H9 (cell line): Measurements from ENCODE around the gene UTP20. TPM values are rescaled to one million over a fixed set of nuclear protein-coding genes. Genes with fewer than 3 reads are reported as not detected.
"Not testable (repeated sequence)": the region's sequence is repeated elsewhere in the genome, so short reads cannot be mapped to it uniquely, and the experiment has no call there.

Experiments
- DNase-seq: peaks from one replicate; pipeline ENCODE4 v3.0.0-alpha.2; 2017
- H2AFZ ChIP-seq: one replicate; pipeline ENCODE4 v1.6.1; 2013; ENCODE audit warnings: mild to moderate bottlenecking, low read length, control low read depth, moderate library complexity
- H2AK5ac ChIP-seq: 2 replicates; pipeline ENCODE4 v1.6.1; 2013; ENCODE audit warnings: low read length, control low read depth, mixed read lengths; ENCODE audit not compliant: insufficient read length
- H2BK120ac ChIP-seq: one replicate; pipeline ENCODE4 v1.6.1; 2013; ENCODE audit warnings: low read depth, mild to moderate bottlenecking, low read length, control low read depth, inconsistent platforms; ENCODE audit not compliant: poor library complexity, severe bottlenecking
- H2BK12ac ChIP-seq: 2 replicates; pipeline ENCODE4 v1.6.1; 2013; ENCODE audit warnings: low read length, control low read depth, mixed read lengths, low read depth; ENCODE audit not compliant: insufficient read length
- H2BK15ac ChIP-seq: 2 replicates; pipeline ENCODE4 v1.6.1; 2013; ENCODE audit warnings: low read depth, low read length, control low read depth
- H2BK20ac ChIP-seq: one replicate; pipeline ENCODE4 v1.6.1; 2013; ENCODE audit warnings: low read depth, mild to moderate bottlenecking, low read length, control low read depth, inconsistent platforms; ENCODE audit not compliant: poor library complexity, severe bottlenecking
- H2BK5ac ChIP-seq: 2 replicates; pipeline ENCODE4 v1.6.1; 2013; ENCODE audit warnings: low read length, control low read depth, mixed read lengths; ENCODE audit not compliant: insufficient read length
- H3K14ac ChIP-seq: 2 replicates; pipeline ENCODE4 v1.6.1; 2013; ENCODE audit warnings: low read length, control low read depth; ENCODE audit not compliant: insufficient read depth
- H3K18ac ChIP-seq: 2 replicates; pipeline ENCODE4 v1.6.1; 2013; ENCODE audit warnings: low read depth, mild to moderate bottlenecking, mixed read lengths, low read length, control low read depth; ENCODE audit not compliant: insufficient read length
- H3K23ac ChIP-seq: 2 replicates; pipeline ENCODE4 v1.6.1; 2013; ENCODE audit warnings: low read length, control low read depth, mixed read lengths, low read depth; ENCODE audit not compliant: insufficient read length
- H3K23me2 ChIP-seq: 2 replicates; pipeline ENCODE4 v1.6.1; 2013; ENCODE audit warnings: low read depth, mild to moderate bottlenecking, mixed read lengths, low read length, control low read depth; ENCODE audit not compliant: insufficient read length, poor library complexity, severe bottlenecking
- H3K27ac ChIP-seq: 2 replicates; pipeline ENCODE4 v1.5.1; 2013; ENCODE audit warnings: low read length, control low read depth, mixed read lengths, low read depth; ENCODE audit not compliant: insufficient read length
- H3K27me3 ChIP-seq: 2 replicates; pipeline ENCODE4 v1.6.1; 2013; ENCODE audit warnings: low read length, control low read depth, inconsistent platforms; ENCODE audit not compliant: insufficient read depth
- H3K4ac ChIP-seq: 2 replicates; pipeline ENCODE4 v1.6.1; 2013; ENCODE audit warnings: low read depth, mild to moderate bottlenecking, control low read depth, inconsistent platforms, low read length, moderate library complexity
- H3K4me1 ChIP-seq: 2 replicates; pipeline ENCODE4 v1.6.1; 2013; ENCODE audit warnings: low read length, control low read depth, inconsistent platforms; ENCODE audit not compliant: insufficient read depth
- H3K4me2 ChIP-seq: 2 replicates; pipeline ENCODE4 v1.6.1; 2013; ENCODE audit warnings: low read length, control low read depth, mixed read lengths; ENCODE audit not compliant: insufficient read length, insufficient read depth
- H3K56ac ChIP-seq: 2 replicates; pipeline ENCODE4 v1.6.1; 2013; ENCODE audit warnings: low read depth, mild to moderate bottlenecking, mixed read lengths, low read length, control low read depth; ENCODE audit not compliant: insufficient read length
- H3K79me1 ChIP-seq: 2 replicates; pipeline ENCODE4 v1.6.1; 2013; ENCODE audit warnings: low read depth, mild to moderate bottlenecking, moderate library complexity, low read length, control low read depth, inconsistent platforms; ENCODE audit not compliant: insufficient read depth, poor library complexity, severe bottlenecking
- H3K79me2 ChIP-seq: 2 replicates; pipeline ENCODE4 v1.6.1; 2013; ENCODE audit warnings: low read length, control low read depth, inconsistent platforms; ENCODE audit not compliant: insufficient read depth
- H3K9ac ChIP-seq: 2 replicates; pipeline ENCODE4 v1.6.1; 2013; ENCODE audit warnings: low read length, control low read depth, mixed read lengths; ENCODE audit not compliant: insufficient read length; ENCODE audit errors: extremely low read depth
- H3K9me3 ChIP-seq: one replicate; pipeline ENCODE4 v1.6.1; 2013; ENCODE audit warnings: low read depth, low read length, inconsistent platforms; ENCODE audit not compliant: control insufficient read depth
- H3T11ph ChIP-seq: one replicate; pipeline ENCODE4 v1.6.1; 2013; ENCODE audit warnings: mild to moderate bottlenecking, low read length, control low read depth, inconsistent platforms
- H4K20me1 ChIP-seq: one replicate; pipeline ENCODE4 v1.6.1; 2013; ENCODE audit not compliant: control insufficient read depth, insufficient read length, insufficient read depth
- H4K5ac ChIP-seq: 2 replicates; pipeline ENCODE4 v1.6.1; 2013; ENCODE audit warnings: low read depth, mild to moderate bottlenecking, mixed read lengths, low read length, control low read depth; ENCODE audit not compliant: insufficient read length
- H4K8ac ChIP-seq: replicated peaks from 2 replicates; pipeline ENCODE4 v1.6.1; 2013; ENCODE audit warnings: low read length, control low read depth, mixed read lengths, low read depth; ENCODE audit not compliant: insufficient read length
- H4K91ac ChIP-seq: 2 replicates; pipeline ENCODE4 v1.6.1; 2013; ENCODE audit warnings: low read depth, mild to moderate bottlenecking, moderate library complexity, mixed read lengths, low read length, control low read depth; ENCODE audit not compliant: insufficient read length
- H3K27ac Mint-ChIP-seq, 3 experiments: 2 replicates in 2 of 3; 3 replicates in 1 of 3; pipeline ENCODE4 v1.8.0; 2020 to 2021; ENCODE audit warnings: mixed read lengths in 3 of 3, mild to moderate bottlenecking in 1 of 3, moderate library complexity in 1 of 3
- H3K27me3 Mint-ChIP-seq: 2 replicates; pipeline ENCODE4 v1.8.0; 2021; ENCODE audit warnings: low read depth, mild to moderate bottlenecking, moderate library complexity, mixed read lengths
- H3K36me3 Mint-ChIP-seq, 3 experiments: 2 replicates in 2 of 3; 3 replicates in 1 of 3; pipeline ENCODE4 v1.8.0; 2020 to 2021; ENCODE audit warnings: low read depth in 3 of 3, mixed read lengths in 3 of 3; ENCODE audit not compliant: insufficient read depth in 1 of 3
- H3K4me1 Mint-ChIP-seq, 2 experiments: 2 replicates each; pipeline ENCODE4 v1.8.0; 2020; ENCODE audit warnings: mixed read lengths in 2 of 2
- H3K4me3 Mint-ChIP-seq, 2 experiments: 2 replicates in 1 of 2; 3 replicates in 1 of 2; pipeline ENCODE4 v1.8.0; 2020 to 2021; ENCODE audit warnings: mild to moderate bottlenecking in 2 of 2, mixed read lengths in 2 of 2, moderate library complexity in 1 of 2
- H3K9me3 Mint-ChIP-seq, 2 experiments: 2 replicates in 1 of 2; 3 replicates in 1 of 2; pipeline ENCODE4 v1.8.0; 2020; ENCODE audit warnings: mild to moderate bottlenecking in 2 of 2, mixed read lengths in 2 of 2, moderate library complexity in 1 of 2
- CTCF ChIP-seq: fragments of 200-600 bp; sonication (generic); conservative IDR thresholded peaks from 3 replicates; pipeline ENCODE4 v1.8.0; 2021; ENCODE audit warnings: antibody characterized with exemption, mild to moderate bottlenecking
- WGBS: extraction: QIAGEN DNeasy Blood & Tissue Kit; methylation state at CpG from one replicate; pipeline ENCODE4 v1.1.7; 2013; ENCODE audit warnings: missing lambda C conversion rate, low lambda C conversion rate, mixed read lengths; ENCODE audit not compliant: insufficient read length; ENCODE audit errors: extremely low coverage; 5-methylcytosine and 5-hydroxymethylcytosine counted together
- total RNA-seq: library from RNA; stranded (reverse); gene quantifications from 2 replicates; pipeline ENCODE4 v1.2.1, GENCODE V29; 2021

Gene UTP20
- total RNA-seq, 1 experiment from 2014 or later: 38.3 TPM

GRCh38 chr12:101407436-101408345 lies 127.8 kb downstream of the UTP20 start, which contains the start of gene ARL1:
TSS of gene ARL1 (minus strand) at chr12:101407772. CDS start at chr12:101407645, 127 bp downstream.
- no peaks in the 10 kb centered on the region for H3K27me3 ChIP-seq
- no peak within 1 kb of the TSS for H3K56ac ChIP-seq
- peak within 1 kb of the TSS; percentile 70 for H3K27ac ChIP-seq
- DNase-seq: peak; percentile 83
- Mint-ChIP-seq H3K36me3 (peaks cover 0 to 6% (median 6%) of the 10 kb centered on the region in 3 experiments; a peak in 4 of 7 replicates), H3K9me3 (peaks cover 0 to 3% of the 10 kb centered on the region in 2 experiments; a peak in 1 of 5 replicates), H3K4me1 (peaks cover 8 to 9% of the 10 kb centered on the region in 2 experiments), H3K4me3 (peak within 1 kb of the TSS; percentile 95 to 99), H3K27me3 (no peaks in the 10 kb centered on the region), H3K27ac (peak within 1 kb of the TSS; percentile 96 to 99 (median 99))
- no peaks in the 10 kb centered on the region for H4K20me1 ChIP-seq
- peak within 1 kb of the TSS; percentile 92 for H3K14ac ChIP-seq
- no peak within 1 kb of the TSS; the same call in 1 of the 2 replicates for H3K4ac ChIP-seq
- WGBS: no CpG with 5 or more reads among the region's 71 CpGs
- no peak within 1 kb of the TSS for H2AK5ac ChIP-seq
- H4K91ac ChIP-seq: no peak within 1 kb of the TSS
- no peak within 1 kb of the TSS for H2BK12ac ChIP-seq
- no peak within 1 kb of the TSS for H2BK20ac ChIP-seq
- H3T11ph ChIP-seq: no peak within 1 kb of the TSS
- no peak within 1 kb of the TSS; the same call in 1 of the 2 replicates for H2BK15ac ChIP-seq
- H3K4me2 ChIP-seq: peak within 1 kb of the TSS; percentile 86
- no peak for TF ChIP-seq CTCF
- no peaks in the 10 kb centered on the region for H3K4me1 ChIP-seq
- H2BK5ac ChIP-seq: no peak within 1 kb of the TSS
- peak within 1 kb of the TSS; percentile 94 for H3K9ac ChIP-seq
- H3K23me2 ChIP-seq: peaks cover 11% of the 10 kb centered on the region
- peak within 1 kb of the TSS; percentile 82 for H2BK120ac ChIP-seq
- peak within 1 kb of the TSS; percentile 34 for H2AFZ ChIP-seq
- H3K79me1 ChIP-seq: no peaks in the 10 kb centered on the region
- H3K9me3 ChIP-seq: no peaks in the 10 kb centered on the region
- H4K5ac ChIP-seq: no peak within 1 kb of the TSS
- H4K8ac ChIP-seq: no peak within 1 kb of the TSS
- no peak within 1 kb of the TSS for H3K23ac ChIP-seq
- H3K79me2 ChIP-seq: peaks cover 8% of the 10 kb centered on the region; the same call in 1 of the 2 replicates
- H3K18ac ChIP-seq: peak within 1 kb of the TSS; percentile 92

DNA sequence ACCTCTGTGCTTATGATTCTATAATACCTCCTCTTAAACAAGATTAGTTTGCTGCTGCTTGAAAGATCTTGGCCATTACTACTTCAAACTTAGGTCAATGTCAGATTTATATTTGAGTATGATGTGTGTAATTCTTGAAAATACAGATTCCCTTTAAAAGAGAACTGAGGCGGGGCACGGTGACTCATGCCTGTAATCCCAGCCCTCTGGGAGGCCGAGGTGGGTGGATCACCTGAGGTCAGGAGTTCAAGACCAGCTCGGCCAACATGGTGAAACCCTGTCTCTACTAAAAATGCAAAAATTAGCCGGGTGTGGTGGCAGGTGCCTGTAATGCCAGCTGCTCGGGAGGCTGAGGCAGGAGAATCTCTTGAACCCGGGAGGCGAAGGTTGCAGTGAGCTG lies 130.3 kb downstream of the UTP20 start:
- not testable (repeated sequence) for H3K4ac ChIP-seq, DNase-seq, H3K9me3 ChIP-seq, H2BK15ac ChIP-seq, H2AK5ac ChIP-seq, H2BK20ac ChIP-seq, H4K5ac ChIP-seq, H3K4me1 Mint-ChIP-seq, H3T11ph ChIP-seq, H2BK5ac ChIP-seq, H3K27me3 ChIP-seq, H3K4me3 Mint-ChIP-seq, H3K9me3 Mint-ChIP-seq, H3K23ac ChIP-seq, H3K56ac ChIP-seq, H3K27me3 Mint-ChIP-seq, H3K27ac ChIP-seq, H3K27ac Mint-ChIP-seq, H3K79me1 ChIP-seq, H2AFZ ChIP-seq, H2BK120ac ChIP-seq, H4K91ac ChIP-seq, H3K18ac ChIP-seq, H3K9ac ChIP-seq, H3K14ac ChIP-seq, H3K4me1 ChIP-seq, H3K4me2 ChIP-seq, H2BK12ac ChIP-seq, H4K8ac ChIP-seq, H3K79me2 ChIP-seq, H4K20me1 ChIP-seq, H3K36me3 Mint-ChIP-seq
- H3K23me2 ChIP-seq: peaks cover 11% of the 10 kb centered on the region
- WGBS: no CpG with 5 or more reads among the region's 8 CpGs
